ENCODE measurements around the gene JPT2.
A peak's percentile ranks its signal among the peaks of the same experiment; 100 is the strongest.

JPT2 gene

GRCh38 chr16:1677942-1678499 lies at the start of gene JPT2:
JPT2 (plus strand) TSS chr16:1678279; CDS start chr16:1678313, 34 bp downstream.
- DNase-seq: peak; percentile 94

- no peak for DNase-seq
These were observed 47.4 kb upstream of the JPT2 start for GRCh38 chr16:1630450-1631213.

- DNase-seq: no peak
These were observed 46.8 kb upstream of the JPT2 start for GRCh38 chr16:1631230-1631629.

- DNase-seq: no peak
These were observed 46.0 kb upstream of the JPT2 start for GRCh38 chr16:1631931-1632637.

- no peak for DNase-seq
These were observed 45.5 kb upstream of the JPT2 start for GRCh38 chr16:1632638-1632970.

- DNase-seq: no peak
These were observed 44.8 kb upstream of the JPT2 start for GRCh38 chr16:1633310-1633709.

- no peak for DNase-seq
These were observed 43.5 kb upstream of the JPT2 start for GRCh38 chr16:1634541-1634940.

GRCh38 chr16:1635070-1635469 lies 43.0 kb upstream of the JPT2 start:
- DNase-seq: no peak

- DNase-seq: no peak
These were observed 40.6 kb upstream of the JPT2 start for GRCh38 chr16:1637526-1637925.

GRCh38 chr16:1638757-1639156 lies 39.3 kb upstream of the JPT2 start:
- DNase-seq: no peak

GRCh38 chr16:1639282-1639681 lies 38.8 kb upstream of the JPT2 start:
- no peak for DNase-seq

GRCh38 chr16:1639860-1640259 lies 38.2 kb upstream of the JPT2 start:
- DNase-seq: no peak

GRCh38 chr16:1640261-1640941 lies 37.7 kb upstream of the JPT2 start:
- no peak for DNase-seq

- no peak for DNase-seq
These were observed 36.8 kb upstream of the JPT2 start for GRCh38 chr16:1641261-1641660.

- DNase-seq: no peak
These were observed 35.9 kb upstream of the JPT2 start for GRCh38 chr16:1642148-1642547.

- DNase-seq: no peak
These were observed 35.3 kb upstream of the JPT2 start for GRCh38 chr16:1642753-1643152.

GRCh38 chr16:1643521-1643920 lies 34.6 kb upstream of the JPT2 start:
- no peak for DNase-seq

- DNase-seq: peak; percentile 26
These were observed 32.1 kb upstream of the JPT2 start for GRCh38 chr16:1645914-1646525.

GRCh38 chr16:1647856-1648255 lies 30.2 kb upstream of the JPT2 start:
- DNase-seq: no peak

GRCh38 chr16:1650131-1650530 lies 27.9 kb upstream of the JPT2 start:
- DNase-seq: no peak

GRCh38 chr16:1651094-1651973 lies 26.7 kb upstream of the JPT2 start:
- no peak for DNase-seq

GRCh38 chr16:1651974-1652312 lies 26.1 kb upstream of the JPT2 start:
- no peak for DNase-seq

All from CD4-positive, alpha-beta T cell treated with Interleukin-21 for 1 hour (primary cell).